ENCODE measurements around the gene MORF4L2.

Gene MORF4L2

DNA sequence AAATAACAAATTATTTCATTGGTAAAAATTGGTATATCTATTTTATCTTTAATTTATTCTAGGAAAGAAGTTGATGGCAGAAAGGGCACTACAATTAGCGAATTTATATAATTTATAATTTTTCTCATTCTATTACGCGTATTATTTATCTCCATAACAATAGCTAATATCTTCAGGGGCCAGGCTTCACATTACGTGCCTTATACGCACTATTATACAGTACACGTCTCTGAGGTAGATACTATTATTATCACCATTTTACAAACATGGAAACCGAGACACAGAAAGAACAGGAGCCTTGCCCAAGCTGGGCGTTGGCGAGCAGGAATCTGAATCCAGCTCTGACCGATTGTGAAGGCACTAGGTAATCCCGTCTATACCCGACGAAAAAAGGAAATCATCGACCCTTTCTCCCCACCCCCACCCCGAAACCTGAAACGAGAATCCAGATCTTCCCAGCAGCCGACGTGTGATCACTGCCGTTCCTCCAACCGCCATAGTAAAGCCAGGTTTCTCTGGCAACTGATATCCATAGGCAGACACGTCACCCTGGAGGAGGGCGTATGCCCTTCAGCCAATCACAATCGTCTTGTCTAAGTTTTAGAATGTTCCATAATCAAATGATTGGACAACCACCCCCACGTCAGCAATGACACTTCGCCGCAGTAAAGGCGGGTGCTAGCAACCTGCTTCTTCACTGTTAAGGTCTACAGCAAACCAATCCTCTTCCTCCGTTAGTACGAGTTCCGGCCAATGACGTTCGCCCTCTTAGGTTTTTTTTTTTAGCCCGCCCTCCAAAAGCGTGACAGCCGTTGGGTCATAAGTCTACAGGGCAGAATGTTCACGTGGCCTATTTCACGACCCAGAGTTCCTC, at the start of gene MORF4L2:
TSS of gene MORF4L2 (minus strand) at position 501 of the 874 bp plus-strand sequence. CDS start 9,672 bp downstream, outside the sequence.
- peaks cover 10 to 14% of the 10 kb centered on the region in 2 experiments for H3K4me1 ChIP-seq (ENCODE audit: control insufficient read depth in 1 of 2, insufficient read depth in 1 of 2, low read depth in 1 of 2, low read length in 1 of 2)
- H3K9me3 ChIP-seq: no peaks in the 10 kb centered on the region
- TF ChIP-seq CTCF (IDR thresholded peaks at IDR 0.05): peak; percentile 10
- H3K4me3 ChIP-seq (ENCODE audit: low read depth in 1 of 2, low read length in 1 of 2): peak within 1 kb of the TSS; percentile 73 to 84
- no peaks in the 10 kb centered on the region for H3K36me3 ChIP-seq
- peak within 1 kb of the TSS; percentile 96 for H3K27ac ChIP-seq
- H3K27me3 ChIP-seq: no peaks in the 10 kb centered on the region

DNA sequence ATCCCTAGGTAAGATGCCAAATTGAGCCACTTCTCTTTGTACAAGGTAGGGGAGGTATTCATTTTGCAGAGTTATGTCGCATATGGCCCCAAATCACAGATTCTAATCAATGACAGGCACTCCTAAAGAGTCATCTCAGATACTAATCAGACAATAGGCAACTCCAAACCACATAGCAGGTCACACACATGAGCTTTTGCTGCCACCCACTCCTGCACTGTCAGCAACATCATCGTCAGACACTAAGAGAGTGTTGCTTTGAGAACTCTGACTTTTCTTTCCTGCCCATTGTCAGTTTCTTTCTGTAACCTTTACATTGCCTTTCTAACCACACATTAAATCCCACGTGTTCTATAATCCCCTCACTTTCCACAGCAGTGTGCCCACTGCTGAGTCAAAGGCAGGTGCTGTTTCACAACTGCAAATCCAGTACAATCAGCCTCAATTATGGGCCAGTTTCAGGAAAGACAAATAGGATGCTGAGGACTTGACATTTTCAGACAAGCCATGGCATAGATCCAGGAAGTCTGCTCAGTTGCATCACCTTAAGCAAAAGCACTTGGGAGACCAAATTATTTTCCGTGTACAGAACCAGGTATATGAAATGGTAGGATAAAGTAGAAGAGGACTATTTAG, 47.7 kb upstream of the MORF4L2 start:
- Histone ChIP-seq H3K4me1 (ENCODE audit: control insufficient read depth in 1 of 2, insufficient read depth in 1 of 2, low read depth in 1 of 2, low read length in 1 of 2) (peaks cover 20 to 23% of the 10 kb centered on the region in 2 experiments), H3K9me3 (no peaks in the 10 kb centered on the region), H3K27me3 (no peaks in the 10 kb centered on the region), H3K4me3 (ENCODE audit: low read depth in 1 of 2, low read length in 1 of 2) (no peak overlapping the region), H3K36me3 (no peaks in the 10 kb centered on the region), H3K27ac (no peak overlapping the region)
- no peak for TF ChIP-seq CTCF (IDR thresholded peaks at IDR 0.05)

DNA sequence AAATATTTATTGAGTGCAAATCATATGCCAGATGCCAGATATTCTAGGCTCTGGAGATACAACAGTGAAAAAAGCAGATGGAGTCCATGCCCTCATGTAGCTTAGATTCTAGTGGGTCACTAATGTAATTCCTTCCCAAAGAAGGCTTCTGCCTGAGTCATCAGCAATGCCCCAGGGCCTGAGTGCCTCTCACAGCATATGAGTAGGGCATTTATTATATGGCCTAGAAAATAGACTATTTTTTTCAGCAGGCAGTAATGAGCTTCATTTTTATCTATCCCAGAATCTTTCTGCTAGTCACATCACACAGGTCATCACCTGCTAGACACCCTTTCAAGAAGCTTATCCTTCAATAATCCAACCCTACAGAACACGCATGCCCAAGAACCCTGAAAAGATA, 46.5 kb upstream of the MORF4L2 start:
- peaks cover 25 to 28% of the 10 kb centered on the region in 2 experiments for H3K4me1 ChIP-seq (ENCODE audit: control insufficient read depth in 1 of 2, insufficient read depth in 1 of 2, low read depth in 1 of 2, low read length in 1 of 2)
- no peaks in the 10 kb centered on the region for H3K36me3 ChIP-seq
- H3K27ac ChIP-seq: no peak overlapping the region
- no peaks in the 10 kb centered on the region for H3K27me3 ChIP-seq
- no peak for TF ChIP-seq CTCF (IDR thresholded peaks at IDR 0.05)
- no peak overlapping the region for H3K4me3 ChIP-seq (ENCODE audit: low read depth in 1 of 2, low read length in 1 of 2)
- no peaks in the 10 kb centered on the region for H3K9me3 ChIP-seq

- Histone ChIP-seq H3K36me3 (no peaks in the 10 kb centered on the region), H3K27ac (peak overlapping the region; percentile 73), H3K4me3 (ENCODE audit: low read depth in 1 of 2, low read length in 1 of 2) (no peak overlapping the region), H3K9me3 (no peaks in the 10 kb centered on the region), H3K27me3 (no peaks in the 10 kb centered on the region), H3K4me1 (ENCODE audit: control insufficient read depth in 1 of 2, insufficient read depth in 1 of 2, low read depth in 1 of 2, low read length in 1 of 2) (peaks cover 25 to 28% of the 10 kb centered on the region in 2 experiments)
- no peak for TF ChIP-seq CTCF (IDR thresholded peaks at IDR 0.05)
Observed at GRCh38 chrX:103730796-103731493, 44.4 kb upstream of the MORF4L2 start.

DNA sequence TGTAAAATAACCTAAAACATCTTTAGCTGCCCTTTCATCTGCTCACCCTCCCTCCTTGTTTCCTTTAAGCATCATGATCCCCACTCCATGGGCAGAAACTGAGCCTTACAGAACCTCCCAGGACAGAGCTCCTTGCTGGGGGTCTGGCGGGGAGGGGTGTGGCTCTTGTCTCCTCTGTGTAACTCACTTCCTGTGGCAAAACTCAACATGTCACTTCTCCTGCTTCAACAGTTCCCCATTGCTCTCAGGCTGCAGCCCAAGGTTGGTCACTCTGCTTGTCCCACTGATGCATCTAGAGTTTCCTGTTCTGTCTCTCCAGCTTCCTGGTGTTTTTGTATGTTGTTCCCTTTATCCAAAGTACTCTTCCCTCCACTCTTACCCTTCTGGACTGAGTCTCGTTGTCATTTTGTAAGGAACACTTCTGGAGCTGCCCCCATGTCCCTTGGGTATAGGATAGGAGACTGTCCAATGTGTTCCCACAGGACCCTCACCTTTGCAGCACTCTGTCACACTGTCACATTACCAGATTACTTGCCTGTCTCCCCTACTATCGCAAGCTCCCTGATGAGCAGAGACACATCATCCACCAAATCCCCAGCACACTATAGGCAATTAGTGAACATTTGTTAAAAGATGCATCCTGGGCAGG, 43.8 kb upstream of the MORF4L2 start:
- peak overlapping the region; percentile 73 for H3K27ac ChIP-seq
- no peak overlapping the region for H3K4me3 ChIP-seq (ENCODE audit: low read depth in 1 of 2, low read length in 1 of 2)
- TF ChIP-seq CTCF (IDR thresholded peaks at IDR 0.05): no peak
- H3K36me3 ChIP-seq: no peaks in the 10 kb centered on the region
- H3K4me1 ChIP-seq (ENCODE audit: control insufficient read depth in 1 of 2, insufficient read depth in 1 of 2, low read depth in 1 of 2, low read length in 1 of 2): peaks cover 25 to 28% of the 10 kb centered on the region in 2 experiments
- H3K27me3 ChIP-seq: no peaks in the 10 kb centered on the region
- H3K9me3 ChIP-seq: no peaks in the 10 kb centered on the region

Data from neutrophil (primary cell).